Endodermal cell (in vitro differentiated cells): ENCODE data around the gene C4B. TPM values are rescaled to one million over a fixed set of nuclear protein-coding genes. Genes with fewer than 3 reads are reported as not detected.

Experiments used
- DNase-seq: peaks from one replicate; pipeline ENCODE4 v3.0.0-alpha.2; 2017
- H3K27ac ChIP-seq: 2 replicates; pipeline ENCODE4 v1.5.1; 2013; ENCODE audit warnings: mild to moderate bottlenecking, low read depth, low read length, moderate library complexity
- H3K27me3 ChIP-seq: 2 replicates; pipeline ENCODE4 v1.6.1; 2013; ENCODE audit warnings: mild to moderate bottlenecking, low read length, moderate library complexity; ENCODE audit not compliant: insufficient read depth, control insufficient read depth, poor library complexity, severe bottlenecking
- H3K36me3 ChIP-seq: 2 replicates; pipeline ENCODE4 v1.7.0; 2013; ENCODE audit warnings: mild to moderate bottlenecking, low read length, moderate library complexity; ENCODE audit not compliant: control insufficient read depth, insufficient read depth
- H3K4me1 ChIP-seq: one replicate; pipeline ENCODE4 v1.7.0; 2013; ENCODE audit warnings: low read length; ENCODE audit not compliant: control insufficient read depth, insufficient read depth
- H3K4me3 ChIP-seq: 2 replicates; pipeline ENCODE4 v1.5.1; 2013; ENCODE audit warnings: mild to moderate bottlenecking, low read length, moderate library complexity
- H3K9ac ChIP-seq: 2 replicates; pipeline ENCODE4 v1.6.1; 2013; ENCODE audit warnings: mild to moderate bottlenecking, low read length, moderate library complexity; ENCODE audit not compliant: poor library complexity, severe bottlenecking; ENCODE audit errors: extremely low read depth
- H3K9me3 ChIP-seq: 2 replicates; pipeline ENCODE4 v1.6.1; 2013; ENCODE audit warnings: mild to moderate bottlenecking, low read length, moderate library complexity; ENCODE audit not compliant: control insufficient read depth
- H3K27ac Mint-ChIP-seq: 2 replicates; pipeline ENCODE4 v1.8.0; 2020; ENCODE audit warnings: mixed read lengths
- H3K27me3 Mint-ChIP-seq: 2 replicates; pipeline ENCODE4 v1.8.0; 2021; ENCODE audit warnings: mild to moderate bottlenecking, mixed read lengths; ENCODE audit not compliant: insufficient read depth
- H3K36me3 Mint-ChIP-seq: 2 replicates; pipeline ENCODE4 v1.8.0; 2020; ENCODE audit warnings: low read depth, mixed read lengths
- H3K4me1 Mint-ChIP-seq: 2 replicates; pipeline ENCODE4 v1.8.0; 2020; ENCODE audit warnings: mixed read lengths
- H3K4me3 Mint-ChIP-seq: 2 replicates; pipeline ENCODE4 v1.8.0; 2020; ENCODE audit warnings: mild to moderate bottlenecking, moderate library complexity, mixed read lengths
- H3K9me3 Mint-ChIP-seq: 2 replicates; pipeline ENCODE4 v1.8.0; 2020; ENCODE audit warnings: mild to moderate bottlenecking, mixed read lengths
- WGBS, 2 experiments: methylation state at CpG; one replicate each; pipeline versions ENCODE4 v1.1.5 to v1.1.7; 2013; ENCODE audit warnings: missing lambda C conversion rate in 2 of 2, mixed read lengths in 1 of 2; ENCODE audit not compliant: insufficient coverage in 1 of 2, insufficient read length in 1 of 2; 5-methylcytosine and 5-hydroxymethylcytosine counted together
- total RNA-seq, 2 donors: library from RNA; stranded (reverse); fragmentation: NEBNext Ultra II Directional in 1 of 2; extraction: Animal tissue kit (Norgen Biotek cat#: 25700) in 1 of 2; gene quantifications; 2 replicates in 1 of 2; 3 replicates in 1 of 2; pipeline ENCODE4 v1.2.1, GENCODE V29; 2021
- TF ChIP-seq, protein P1 (sequence below): fragments of 200-600 bp; sonication (generic); conservative IDR thresholded peaks from 2 replicates; pipeline ENCODE4 v1.5.0; 2021; ENCODE audit warnings: antibody characterized with exemption, mild to moderate bottlenecking

The C4B gene
- total RNA-seq, 2 donors from 2014 or later, result 3.7 to 5.5 TPM

DNA sequence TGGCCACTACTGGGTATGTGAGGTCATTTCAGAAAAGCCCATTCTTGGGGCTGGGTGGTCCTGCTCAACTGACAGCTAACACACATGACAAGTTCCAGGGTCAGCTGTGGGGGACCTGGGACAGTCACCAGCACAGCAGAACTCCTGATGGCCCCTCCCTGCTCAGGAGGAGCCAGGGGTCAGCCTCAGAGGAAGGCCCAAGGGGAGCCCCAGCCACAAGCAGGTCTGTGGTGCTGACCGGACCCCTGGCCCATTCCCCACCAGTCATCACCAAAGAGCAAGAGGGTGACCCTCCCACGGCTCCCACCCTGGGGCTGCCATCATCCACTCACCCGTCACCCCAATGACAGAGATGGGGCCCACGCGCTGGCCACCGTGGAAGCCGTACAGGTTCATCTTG lies 41.7 kb downstream of the C4B start:
- no peak overlapping the region for H3K27ac ChIP-seq
- H3K36me3 ChIP-seq, result no peaks in the 10 kb centered on the region
- H3K9me3 Mint-ChIP-seq, result no peaks in the 10 kb centered on the region
- H3K4me3 Mint-ChIP-seq, result no peak overlapping the region
- no peak for DNase-seq
- no peak overlapping the region for H3K4me3 ChIP-seq
- H3K9ac ChIP-seq, result no peak overlapping the region
- H3K27me3 Mint-ChIP-seq, result peaks cover 5% of the 10 kb centered on the region
- H3K4me1 ChIP-seq, result no peaks in the 10 kb centered on the region
- no peaks in the 10 kb centered on the region for H3K4me1 Mint-ChIP-seq
- 85% methylated on average over 7 of the region's 7 CpGs; no CpG with 5 or more reads in 1 of the 2 experiments for WGBS, 2 experiments
- no peaks in the 10 kb centered on the region for H3K36me3 Mint-ChIP-seq
- no peak overlapping the region for H3K27ac Mint-ChIP-seq
- H3K9me3 ChIP-seq, result no peaks in the 10 kb centered on the region
- no peaks in the 10 kb centered on the region for H3K27me3 ChIP-seq
- TF ChIP-seq, protein P1, sequence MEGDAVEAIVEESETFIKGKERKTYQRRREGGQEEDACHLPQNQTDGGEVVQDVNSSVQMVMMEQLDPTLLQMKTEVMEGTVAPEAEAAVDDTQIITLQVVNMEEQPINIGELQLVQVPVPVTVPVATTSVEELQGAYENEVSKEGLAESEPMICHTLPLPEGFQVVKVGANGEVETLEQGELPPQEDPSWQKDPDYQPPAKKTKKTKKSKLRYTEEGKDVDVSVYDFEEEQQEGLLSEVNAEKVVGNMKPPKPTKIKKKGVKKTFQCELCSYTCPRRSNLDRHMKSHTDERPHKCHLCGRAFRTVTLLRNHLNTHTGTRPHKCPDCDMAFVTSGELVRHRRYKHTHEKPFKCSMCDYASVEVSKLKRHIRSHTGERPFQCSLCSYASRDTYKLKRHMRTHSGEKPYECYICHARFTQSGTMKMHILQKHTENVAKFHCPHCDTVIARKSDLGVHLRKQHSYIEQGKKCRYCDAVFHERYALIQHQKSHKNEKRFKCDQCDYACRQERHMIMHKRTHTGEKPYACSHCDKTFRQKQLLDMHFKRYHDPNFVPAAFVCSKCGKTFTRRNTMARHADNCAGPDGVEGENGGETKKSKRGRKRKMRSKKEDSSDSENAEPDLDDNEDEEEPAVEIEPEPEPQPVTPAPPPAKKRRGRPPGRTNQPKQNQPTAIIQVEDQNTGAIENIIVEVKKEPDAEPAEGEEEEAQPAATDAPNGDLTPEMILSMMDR, result no peak

DNA sequence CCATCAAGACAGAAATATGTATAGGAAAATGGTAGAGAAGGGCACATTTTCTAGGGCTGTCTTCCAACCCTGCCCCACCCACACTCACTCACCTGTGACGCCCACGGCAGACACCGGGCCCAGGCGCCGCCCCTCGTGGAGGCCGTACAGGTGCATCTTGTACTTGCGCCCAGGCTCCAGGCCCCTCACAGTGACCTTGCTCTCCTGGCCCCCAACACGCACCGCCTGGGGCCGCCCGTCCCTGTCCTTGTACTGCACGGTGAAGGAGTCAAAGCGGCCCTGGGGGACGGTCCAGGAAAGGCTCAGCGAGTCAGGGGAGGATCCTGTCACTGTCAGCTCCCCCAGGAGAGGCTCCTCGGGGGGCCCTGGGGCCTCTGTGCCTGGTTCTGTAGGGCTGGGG lies 43.4 kb downstream of the C4B start:
- Histone ChIP-seq H3K27ac (no peak overlapping the region), H3K4me3 (no peak overlapping the region), H3K4me1 (no peaks in the 10 kb centered on the region), H3K27me3 (no peaks in the 10 kb centered on the region), H3K9me3 (no peaks in the 10 kb centered on the region), H3K9ac (no peak overlapping the region), H3K36me3 (no peaks in the 10 kb centered on the region)
- H3K27ac Mint-ChIP-seq, result no peak overlapping the region
- H3K9me3 Mint-ChIP-seq, result no peaks in the 10 kb centered on the region
- no peak overlapping the region for H3K4me3 Mint-ChIP-seq
- DNase-seq, result no peak
- no peaks in the 10 kb centered on the region for H3K36me3 Mint-ChIP-seq
- H3K4me1 Mint-ChIP-seq, result no peaks in the 10 kb centered on the region
- TF ChIP-seq, protein P1, result no peak
- WGBS, 2 experiments, result 87 to 93% methylated on average over 10 to 17 of the region's 17 CpGs
- peaks cover 5% of the 10 kb centered on the region for H3K27me3 Mint-ChIP-seq

DNA sequence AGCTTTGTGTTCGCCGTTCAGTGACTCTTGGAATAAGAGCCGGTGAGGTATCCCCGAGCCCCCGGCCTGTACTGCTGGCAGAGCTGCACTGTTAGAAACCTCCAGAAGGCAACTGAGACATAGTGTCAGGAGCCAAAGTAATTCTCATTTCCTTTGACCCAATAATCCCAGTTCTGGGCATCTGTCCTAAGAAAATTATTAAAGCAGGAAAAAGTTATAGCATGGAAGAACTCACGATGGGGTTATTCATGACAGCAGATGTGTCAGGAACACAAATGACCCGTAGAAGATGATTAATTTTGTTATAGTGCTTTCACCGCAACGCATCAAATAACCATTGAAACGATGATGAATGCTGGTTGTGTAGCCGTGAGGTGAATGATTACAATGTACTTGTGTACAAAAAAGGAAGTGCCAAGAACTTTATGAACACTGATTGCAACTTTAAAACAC lies 43.9 kb downstream of the C4B start:
- Mint-ChIP-seq H3K27me3 (peaks cover 5% of the 10 kb centered on the region), H3K27ac (no peak overlapping the region), H3K4me1 (no peaks in the 10 kb centered on the region), H3K9me3 (no peaks in the 10 kb centered on the region), H3K4me3 (no peak overlapping the region), H3K36me3 (no peaks in the 10 kb centered on the region)
- DNase-seq, result no peak
- H3K27ac ChIP-seq, result no peak overlapping the region
- H3K9me3 ChIP-seq, result no peaks in the 10 kb centered on the region
- no peak overlapping the region for H3K9ac ChIP-seq
- TF ChIP-seq, protein P1, result no peak
- H3K36me3 ChIP-seq, result no peaks in the 10 kb centered on the region
- H3K4me1 ChIP-seq, result no peaks in the 10 kb centered on the region
- H3K27me3 ChIP-seq, result no peaks in the 10 kb centered on the region
- 88 to 91% methylated on average over 11 of the region's 11 CpGs for WGBS, 2 experiments
- H3K4me3 ChIP-seq, result no peak overlapping the region
